NCI-H2196 treated with DMSO at 0.1 percent for 48 hours (cell line): ENCODE measurements around the gene RPS6KB1.
"Not testable (repeated sequence)": the region's sequence is repeated elsewhere in the genome, so short reads cannot be mapped to it uniquely, and the experiment has no call there.

Experiments used
- DNase-seq: peaks from one replicate; lab custom pipeline; 2025; ENCODE audit not compliant: unreplicated experiment; lab: John Stamatoyannopoulos, UW

Gene RPS6KB1

GRCh38 chr17:59940697-59941096 is 47.8 kb downstream of the RPS6KB1 start:
- not testable (repeated sequence) for DNase-seq

- DNase-seq = no peak
Observed at GRCh38 chr17:59941131-59941530, 48.2 kb downstream of the RPS6KB1 start.

GRCh38 chr17:59946433-59946832 is 53.5 kb downstream of the RPS6KB1 start:
- DNase-seq = not testable (repeated sequence)

GRCh38 chr17:59947310-59947709 is 54.4 kb downstream of the RPS6KB1 start:
- DNase-seq = not testable (repeated sequence)

- DNase-seq = no peak
Observed at GRCh38 chr17:59950049-59950448, 57.1 kb downstream of the RPS6KB1 start.

- no peak for DNase-seq
Observed at GRCh38 chr17:59954856-59955255, 61.9 kb downstream of the RPS6KB1 start.

GRCh38 chr17:59959574-59959973 is 66.7 kb downstream of the RPS6KB1 start:
- not testable (repeated sequence) for DNase-seq

- no peak for DNase-seq
Observed at GRCh38 chr17:59962739-59963318, 69.9 kb downstream of the RPS6KB1 start.

- no peak for DNase-seq
Observed at GRCh38 chr17:59963738-59964481, 71.0 kb downstream of the RPS6KB1 start.

- peak; percentile 63 for DNase-seq
Observed at GRCh38 chr17:59964482-59965328, 71.8 kb downstream of the RPS6KB1 start, which contains the start of gene RNFT1. Gene RNFT1, minus strand, starts transcription at chr17:59964740. Its CDS starts 77 bp downstream, at chr17:59964663.

GRCh38 chr17:59971771-59972170 is 78.8 kb downstream of the RPS6KB1 start:
- not testable (repeated sequence) for DNase-seq

GRCh38 chr17:59972778-59973177 is 79.9 kb downstream of the RPS6KB1 start:
- no peak for DNase-seq

GRCh38 chr17:59973483-59973882 is 80.6 kb downstream of the RPS6KB1 start:
- not testable (repeated sequence) for DNase-seq

GRCh38 chr17:59975166-59975565 is 82.2 kb downstream of the RPS6KB1 start:
- DNase-seq = not testable (repeated sequence)

GRCh38 chr17:59996608-59997007 is 103.7 kb downstream of the RPS6KB1 start:
- DNase-seq = not testable (repeated sequence)
